Parathyroid adenoma (tissue), 2 donors: ENCODE measurements around the gene TGFB1.

Source experiments
- H2AFZ ChIP-seq: fragments of 300-600 bp; sonication (generic); one replicate; pipeline ENCODE4 v1.7.0; 2017; ENCODE audit warnings: antibody characterized with exemption, mild to moderate bottlenecking
- H3K27ac ChIP-seq: fragments of 300-600 bp; sonication (generic); one replicate; pipeline ENCODE4 v1.7.0; 2017
- H3K27me3 ChIP-seq: fragments of 300-600 bp; sonication (generic); one replicate; pipeline ENCODE4 v1.7.0; 2017; ENCODE audit warnings: low read length; ENCODE audit not compliant: control insufficient read depth, insufficient read depth
- H3K36me3 ChIP-seq: fragments of 300-600 bp; sonication (generic); one replicate; pipeline ENCODE4 v1.7.0; 2017; ENCODE audit warnings: low read length; ENCODE audit not compliant: control insufficient read depth, insufficient read depth
- H3K4me1 ChIP-seq: fragments of 300-600 bp; sonication (generic); one replicate; pipeline ENCODE4 v1.7.0; 2017; ENCODE audit warnings: control low read depth
- H3K4me2 ChIP-seq: fragments of 300-600 bp; sonication (generic); one replicate; pipeline ENCODE4 v1.7.0; 2017; ENCODE audit warnings: low read length
- H3K4me3 ChIP-seq: fragments of 300-600 bp; sonication (generic); one replicate; pipeline ENCODE4 v1.7.0; 2017; ENCODE audit warnings: low read depth, low read length
- H3K79me2 ChIP-seq: fragments of 300-600 bp; sonication (generic); one replicate; pipeline ENCODE4 v1.7.0; 2017; ENCODE audit warnings: control low read depth
- H3K9ac ChIP-seq: fragments of 300-600 bp; sonication (generic); one replicate; pipeline ENCODE4 v1.7.0; 2017; ENCODE audit warnings: mild to moderate bottlenecking
- H3K9me3 ChIP-seq: fragments of 300-600 bp; sonication (generic); one replicate; pipeline ENCODE4 v1.7.0; 2017; ENCODE audit warnings: low read length; ENCODE audit not compliant: control insufficient read depth
- TF ChIP-seq, protein P1 (sequence below): fragments of 300-600 bp; sonication (generic); IDR thresholded peaks from one replicate; pipeline ENCODE4 v1.7.0; 2017; ENCODE audit warnings: antibody characterized with exemption, mild to moderate bottlenecking
- donor health status: primary hyperparathyroidism.

TGFB1 gene

DNA sequence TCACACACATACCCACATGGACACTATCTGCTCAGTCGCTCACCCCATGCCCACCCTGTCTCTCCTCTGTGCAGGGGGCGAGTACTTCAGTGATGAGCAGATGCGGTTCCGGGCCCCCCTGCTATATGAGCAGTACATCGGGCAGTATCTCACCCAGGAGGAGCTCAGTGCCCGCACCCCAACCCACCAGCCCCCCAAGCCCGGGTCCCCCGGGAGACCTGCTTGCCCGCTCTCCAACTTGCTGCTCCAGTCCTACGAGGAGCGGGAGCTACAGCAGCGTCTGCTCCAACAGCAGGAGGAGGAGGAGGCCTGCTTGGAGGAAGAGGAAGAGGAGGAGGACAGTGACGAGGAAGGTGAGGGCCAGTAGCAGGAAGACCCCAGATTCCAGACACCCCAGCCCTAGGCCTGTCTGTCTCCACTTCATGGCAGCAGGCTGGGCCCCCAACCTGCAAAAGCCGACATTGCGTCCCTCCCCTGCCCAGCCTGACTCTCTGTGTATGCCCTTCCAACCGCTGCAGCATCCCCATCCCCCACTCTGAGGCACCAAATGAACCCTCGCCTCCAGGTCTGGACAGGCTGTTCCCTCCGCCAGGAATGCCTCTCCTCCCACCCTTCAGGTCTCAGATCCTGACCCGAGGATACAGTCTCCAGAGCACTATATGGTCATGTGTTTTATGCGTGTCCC lies 34.1 kb downstream of the TGFB1 start:
- Histone ChIP-seq H3K4me2 (no peak overlapping the region), H3K4me1 (peaks cover 3% of the 10 kb centered on the region), H3K27ac (no peak overlapping the region), H3K36me3 (no peaks in the 10 kb centered on the region), H3K4me3 (no peak overlapping the region), H3K9me3 (no peaks in the 10 kb centered on the region), H3K79me2 (peaks cover under 1% of the 10 kb centered on the region), H3K27me3 (no peaks in the 10 kb centered on the region), H2AFZ (no peak overlapping the region), H3K9ac (no peak overlapping the region)
- TF ChIP-seq, protein P1, sequence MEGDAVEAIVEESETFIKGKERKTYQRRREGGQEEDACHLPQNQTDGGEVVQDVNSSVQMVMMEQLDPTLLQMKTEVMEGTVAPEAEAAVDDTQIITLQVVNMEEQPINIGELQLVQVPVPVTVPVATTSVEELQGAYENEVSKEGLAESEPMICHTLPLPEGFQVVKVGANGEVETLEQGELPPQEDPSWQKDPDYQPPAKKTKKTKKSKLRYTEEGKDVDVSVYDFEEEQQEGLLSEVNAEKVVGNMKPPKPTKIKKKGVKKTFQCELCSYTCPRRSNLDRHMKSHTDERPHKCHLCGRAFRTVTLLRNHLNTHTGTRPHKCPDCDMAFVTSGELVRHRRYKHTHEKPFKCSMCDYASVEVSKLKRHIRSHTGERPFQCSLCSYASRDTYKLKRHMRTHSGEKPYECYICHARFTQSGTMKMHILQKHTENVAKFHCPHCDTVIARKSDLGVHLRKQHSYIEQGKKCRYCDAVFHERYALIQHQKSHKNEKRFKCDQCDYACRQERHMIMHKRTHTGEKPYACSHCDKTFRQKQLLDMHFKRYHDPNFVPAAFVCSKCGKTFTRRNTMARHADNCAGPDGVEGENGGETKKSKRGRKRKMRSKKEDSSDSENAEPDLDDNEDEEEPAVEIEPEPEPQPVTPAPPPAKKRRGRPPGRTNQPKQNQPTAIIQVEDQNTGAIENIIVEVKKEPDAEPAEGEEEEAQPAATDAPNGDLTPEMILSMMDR, result no peak

DNA sequence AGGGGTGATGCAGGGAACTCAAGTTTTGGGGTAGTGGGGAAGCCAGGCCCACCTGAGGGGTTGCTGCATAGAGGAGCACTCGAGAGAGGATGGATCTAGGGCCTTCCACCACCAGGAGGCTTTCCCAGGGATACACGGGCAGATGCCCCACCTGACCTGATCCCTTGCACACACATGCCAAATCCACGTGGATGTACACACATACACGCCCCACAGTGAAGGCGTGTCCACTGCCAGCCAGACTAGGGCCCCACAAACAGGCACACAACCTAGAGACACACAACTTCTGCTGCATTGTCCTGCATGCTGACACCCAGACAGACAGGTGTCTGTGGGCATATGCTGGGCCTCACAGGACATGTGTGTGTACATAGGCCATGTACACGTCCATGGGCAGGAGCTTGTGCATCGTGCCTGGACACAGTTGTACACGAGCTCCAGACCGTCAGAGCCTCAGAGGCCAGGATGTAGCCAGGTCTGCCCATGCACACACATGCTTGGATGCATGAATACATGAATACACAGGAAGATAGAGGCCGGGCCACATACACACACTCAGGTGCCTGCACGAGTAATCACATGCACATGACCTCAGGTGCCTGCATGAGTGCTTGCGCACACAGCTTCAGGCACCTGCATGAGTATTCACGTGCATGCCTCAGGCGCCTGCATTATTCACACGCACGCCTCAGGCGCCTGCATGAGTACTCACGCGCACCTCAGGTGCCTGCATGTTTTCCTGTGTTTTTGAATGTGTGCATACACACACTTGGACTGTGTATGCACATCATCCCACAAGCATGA lies 34.8 kb downstream of the TGFB1 start:
- TF ChIP-seq, protein P1, result no peak
- Histone ChIP-seq H3K9ac (no peak overlapping the region), H3K36me3 (no peaks in the 10 kb centered on the region), H3K27ac (no peak overlapping the region), H3K4me2 (no peak overlapping the region), H3K9me3 (no peaks in the 10 kb centered on the region), H3K4me3 (no peak overlapping the region), H3K79me2 (peaks cover 6% of the 10 kb centered on the region), H3K27me3 (no peaks in the 10 kb centered on the region), H3K4me1 (no peaks in the 10 kb centered on the region), H2AFZ (no peak overlapping the region)

DNA sequence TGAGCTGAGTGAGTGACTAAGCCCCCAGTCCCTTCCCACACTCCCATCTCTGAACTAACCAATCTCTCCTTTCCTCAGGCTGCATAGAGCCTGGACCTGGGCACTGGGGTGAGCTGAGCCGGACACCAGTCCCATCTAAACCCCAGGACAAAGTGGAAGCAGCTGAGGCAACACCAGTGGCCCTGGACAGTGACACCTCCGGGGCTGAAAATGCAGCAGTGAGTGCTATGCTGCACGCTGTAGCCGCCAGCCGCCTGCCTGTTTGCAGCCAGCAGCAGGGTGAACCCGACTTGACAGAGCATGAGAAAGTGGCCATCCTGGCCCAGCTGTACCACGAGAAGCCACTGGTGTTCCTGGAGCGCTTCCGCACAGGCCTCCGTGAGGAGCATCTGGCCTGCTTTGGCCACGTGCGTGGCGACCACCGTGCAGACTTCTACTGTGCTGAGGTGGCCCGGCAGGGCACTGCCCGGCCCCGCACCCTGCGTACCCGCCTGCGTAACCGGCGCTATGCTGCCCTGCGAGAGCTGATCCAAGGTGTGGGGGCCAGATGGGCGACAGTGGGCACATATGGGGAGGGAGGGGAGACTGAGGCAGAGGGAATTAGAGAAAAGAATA lies 37.3 kb downstream of the TGFB1 start:
- H3K9ac ChIP-seq, result no peak overlapping the region
- no peak overlapping the region for H3K4me2 ChIP-seq
- TF ChIP-seq, protein P1, result no peak
- no peak overlapping the region for H2AFZ ChIP-seq
- H3K36me3 ChIP-seq, result no peaks in the 10 kb centered on the region
- H3K27ac ChIP-seq, result no peak overlapping the region
- no peaks in the 10 kb centered on the region for H3K4me1 ChIP-seq
- H3K79me2 ChIP-seq, result peaks cover 22% of the 10 kb centered on the region
- H3K27me3 ChIP-seq, result no peaks in the 10 kb centered on the region
- H3K9me3 ChIP-seq, result no peaks in the 10 kb centered on the region
- H3K4me3 ChIP-seq, result no peak overlapping the region

DNA sequence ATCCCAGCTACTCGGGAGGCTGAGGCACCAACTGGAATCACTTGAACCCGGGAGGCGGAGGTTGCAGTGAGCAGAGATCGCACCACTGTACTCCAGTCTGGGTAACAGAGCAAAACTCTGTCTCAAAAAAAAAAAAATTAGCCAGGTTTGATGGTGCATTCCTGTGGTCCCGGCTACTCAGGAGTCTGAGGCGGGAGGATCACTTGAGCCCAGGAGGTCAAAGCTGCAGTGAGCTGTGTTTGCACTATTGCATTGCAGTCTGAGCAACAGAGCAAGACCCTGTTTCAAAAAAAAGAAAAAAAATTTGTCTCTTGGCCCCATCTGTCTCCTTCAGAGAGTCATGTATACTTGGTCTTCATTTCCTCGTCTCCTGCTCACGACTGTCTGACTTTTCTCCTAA lies 42.1 kb downstream of the TGFB1 start:
- no peaks in the 10 kb centered on the region for H3K36me3 ChIP-seq
- H3K4me1 ChIP-seq, result peaks cover 8% of the 10 kb centered on the region
- no peak overlapping the region for H3K27ac ChIP-seq
- no peaks in the 10 kb centered on the region for H3K9me3 ChIP-seq
- no peak overlapping the region for H2AFZ ChIP-seq
- H3K4me2 ChIP-seq, result no peak overlapping the region
- no peak overlapping the region for H3K9ac ChIP-seq
- TF ChIP-seq, protein P1, result no peak
- H3K79me2 ChIP-seq, result peaks cover 25% of the 10 kb centered on the region
- no peak overlapping the region for H3K4me3 ChIP-seq
- H3K27me3 ChIP-seq, result no peaks in the 10 kb centered on the region
